RWPE2 (cell line): ENCODE results near the gene KRT35.

Source experiments
- ATAC-seq: fragments of 200-7000 bp; cut with Tn5 transposase; 3 replicates; pipeline ENCODE4 v1.9.1; 2021; ENCODE audit warnings: low read depth
- DNase-seq: peaks from one replicate; pipeline ENCODE4 v3.0.0-alpha.2; 2020; ENCODE audit warnings: low spot score
- H3K27ac ChIP-seq: fragments of 450-650 bp; 2 replicates; pipeline ENCODE4 v1.5.1; 2017; ENCODE audit warnings: mild to moderate bottlenecking; ENCODE audit not compliant: poor library complexity, severe bottlenecking
- H3K27me3 ChIP-seq: fragments of 250-450 bp; sonication (Bioruptor Pico); 2 replicates; pipeline ENCODE4 v1.5.1; 2021; ENCODE audit warnings: mild to moderate bottlenecking, moderate library complexity; ENCODE audit not compliant: insufficient read depth, poor library complexity, severe bottlenecking
- H3K36me3 ChIP-seq: fragments of 250-450 bp; sonication (Bioruptor Pico); 2 replicates; pipeline ENCODE4 v1.5.1; 2020; ENCODE audit warnings: low read depth, mild to moderate bottlenecking, moderate library complexity
- H3K4me1 ChIP-seq: fragments of 250-450 bp; sonication (Bioruptor Pico); 2 replicates; pipeline ENCODE4 v1.5.1; 2021; ENCODE audit warnings: mild to moderate bottlenecking, moderate library complexity; ENCODE audit not compliant: insufficient read depth, poor library complexity, severe bottlenecking
- H3K4me3 ChIP-seq: fragments of 250-450 bp; sonication (Bioruptor Pico); 2 replicates; pipeline ENCODE4 v1.5.1; 2021; ENCODE audit warnings: mild to moderate bottlenecking, moderate library complexity; ENCODE audit not compliant: severe bottlenecking
- H3K9me3 ChIP-seq: fragments of 250-450 bp; sonication (Bioruptor Pico); 2 replicates; pipeline ENCODE4 v1.5.1; 2021; ENCODE audit warnings: mild to moderate bottlenecking, moderate library complexity; ENCODE audit not compliant: severe bottlenecking
- TF ChIP-seq, protein P1 (sequence below): fragments of 450-650 bp; IDR thresholded peaks from one replicate; pipeline ENCODE4 v1.5.1; 2017; ENCODE audit warnings: mild to moderate bottlenecking, moderate library complexity; ENCODE audit not compliant: poor library complexity, severe bottlenecking

The KRT35 gene

DNA sequence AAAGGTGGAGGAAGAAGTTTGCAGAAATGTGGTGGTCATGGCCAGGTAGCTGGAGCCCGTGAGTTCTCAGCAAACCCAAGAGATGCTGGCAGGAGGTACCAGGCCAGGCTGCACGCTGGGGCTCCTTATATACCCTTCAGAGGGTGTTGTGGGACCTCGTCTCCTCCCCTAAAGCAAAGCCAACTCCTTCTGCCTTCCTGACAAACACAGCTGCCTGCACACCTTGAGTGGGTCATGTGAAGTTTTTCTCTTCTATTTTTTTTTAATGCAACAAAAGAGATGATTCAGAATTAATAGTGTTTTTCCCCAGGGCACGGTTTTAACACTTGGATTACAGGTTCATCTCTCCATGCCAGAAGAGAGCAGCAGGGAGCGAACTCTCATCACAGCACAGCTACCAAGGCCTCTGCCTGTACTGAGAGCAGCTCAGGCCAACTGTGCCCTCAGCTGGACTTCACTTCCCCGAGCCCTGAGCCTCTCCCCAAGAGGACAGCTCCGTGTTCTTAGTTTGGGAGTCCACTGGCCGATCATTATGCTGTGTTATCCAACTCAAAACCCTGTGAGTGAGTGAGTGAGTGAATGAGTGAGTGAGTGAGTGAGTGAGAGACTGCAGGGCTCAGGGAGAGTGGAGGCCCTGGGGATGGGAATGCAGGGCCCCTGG, 38.0 kb upstream of the KRT35 start, which contains the start of gene KRT15:
TSS of gene KRT15 (minus strand) at position 102 of the 661 bp plus-strand sequence. CDS start at position 39, 63 bp downstream.
- Histone ChIP-seq H3K9me3 (no peaks in the 10 kb centered on the region), H3K27me3 (no peaks in the 10 kb centered on the region), H3K4me3 (no peak within 1 kb of the TSS), H3K27ac (peak within 1 kb of the TSS; percentile 79), H3K36me3 (no peaks in the 10 kb centered on the region), H3K4me1 (peaks cover 60% of the 10 kb centered on the region)
- TF ChIP-seq, protein P1, sequence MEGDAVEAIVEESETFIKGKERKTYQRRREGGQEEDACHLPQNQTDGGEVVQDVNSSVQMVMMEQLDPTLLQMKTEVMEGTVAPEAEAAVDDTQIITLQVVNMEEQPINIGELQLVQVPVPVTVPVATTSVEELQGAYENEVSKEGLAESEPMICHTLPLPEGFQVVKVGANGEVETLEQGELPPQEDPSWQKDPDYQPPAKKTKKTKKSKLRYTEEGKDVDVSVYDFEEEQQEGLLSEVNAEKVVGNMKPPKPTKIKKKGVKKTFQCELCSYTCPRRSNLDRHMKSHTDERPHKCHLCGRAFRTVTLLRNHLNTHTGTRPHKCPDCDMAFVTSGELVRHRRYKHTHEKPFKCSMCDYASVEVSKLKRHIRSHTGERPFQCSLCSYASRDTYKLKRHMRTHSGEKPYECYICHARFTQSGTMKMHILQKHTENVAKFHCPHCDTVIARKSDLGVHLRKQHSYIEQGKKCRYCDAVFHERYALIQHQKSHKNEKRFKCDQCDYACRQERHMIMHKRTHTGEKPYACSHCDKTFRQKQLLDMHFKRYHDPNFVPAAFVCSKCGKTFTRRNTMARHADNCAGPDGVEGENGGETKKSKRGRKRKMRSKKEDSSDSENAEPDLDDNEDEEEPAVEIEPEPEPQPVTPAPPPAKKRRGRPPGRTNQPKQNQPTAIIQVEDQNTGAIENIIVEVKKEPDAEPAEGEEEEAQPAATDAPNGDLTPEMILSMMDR = peak; percentile 47
- ATAC-seq (peak; percentile 62), DNase-seq (no peak)

- DNase-seq (no peak), ATAC-seq (no peak)
- no peak overlapping the region for H3K4me3 ChIP-seq
- peaks cover 56% of the 10 kb centered on the region for H3K4me1 ChIP-seq
- no peaks in the 10 kb centered on the region for H3K36me3 ChIP-seq
- H3K27ac ChIP-seq = peak overlapping the region; percentile 79
- TF ChIP-seq, protein P1 = no peak
- no peaks in the 10 kb centered on the region for H3K9me3 ChIP-seq
- no peaks in the 10 kb centered on the region for H3K27me3 ChIP-seq
These were observed 37.1 kb upstream of the KRT35 start for GRCh38 chr17:41518031-41518430.

GRCh38 chr17:41516830-41517283, 35.9 kb upstream of the KRT35 start:
- Histone ChIP-seq H3K36me3 (no peaks in the 10 kb centered on the region), H3K9me3 (no peaks in the 10 kb centered on the region), H3K27ac (no peak overlapping the region), H3K4me1 (peaks cover 44% of the 10 kb centered on the region), H3K4me3 (no peak overlapping the region), H3K27me3 (no peaks in the 10 kb centered on the region)
- DNase-seq (no peak), ATAC-seq (no peak)
- TF ChIP-seq, protein P1 = no peak

GRCh38 chr17:41516147-41516829, 35.3 kb upstream of the KRT35 start:
- Histone ChIP-seq H3K36me3 (no peaks in the 10 kb centered on the region), H3K4me3 (no peak overlapping the region), H3K27me3 (no peaks in the 10 kb centered on the region), H3K27ac (no peak overlapping the region), H3K9me3 (no peaks in the 10 kb centered on the region), H3K4me1 (peaks cover 39% of the 10 kb centered on the region)
- DNase-seq (no peak), ATAC-seq (no peak)
- TF ChIP-seq, protein P1 = no peak

GRCh38 chr17:41513168-41513547, 32.2 kb upstream of the KRT35 start:
- Histone ChIP-seq H3K27me3 (no peaks in the 10 kb centered on the region), H3K27ac (no peak overlapping the region), H3K4me1 (peaks cover 8% of the 10 kb centered on the region), H3K9me3 (no peaks in the 10 kb centered on the region), H3K36me3 (no peaks in the 10 kb centered on the region), H3K4me3 (no peak overlapping the region)
- TF ChIP-seq, protein P1 = no peak
- ATAC-seq (no peak), DNase-seq (no peak)
